RWPE2 (cell line): Measurements from ENCODE around the gene SNTB2.

ENCODE experiments used
- ATAC-seq: fragments of 200-7000 bp; cut with Tn5 transposase; 3 replicates; pipeline ENCODE4 v1.9.1; 2021; ENCODE audit warnings: low read depth
- DNase-seq: peaks from one replicate; pipeline ENCODE4 v3.0.0-alpha.2; 2020; ENCODE audit warnings: low spot score
- H3K27ac ChIP-seq: fragments of 450-650 bp; 2 replicates; pipeline ENCODE4 v1.5.1; 2017; ENCODE audit warnings: mild to moderate bottlenecking; ENCODE audit not compliant: poor library complexity, severe bottlenecking
- H3K27me3 ChIP-seq: fragments of 250-450 bp; sonication (Bioruptor Pico); 2 replicates; pipeline ENCODE4 v1.5.1; 2021; ENCODE audit warnings: mild to moderate bottlenecking, moderate library complexity; ENCODE audit not compliant: insufficient read depth, poor library complexity, severe bottlenecking
- H3K36me3 ChIP-seq: fragments of 250-450 bp; sonication (Bioruptor Pico); 2 replicates; pipeline ENCODE4 v1.5.1; 2020; ENCODE audit warnings: low read depth, mild to moderate bottlenecking, moderate library complexity
- H3K4me1 ChIP-seq: fragments of 250-450 bp; sonication (Bioruptor Pico); 2 replicates; pipeline ENCODE4 v1.5.1; 2021; ENCODE audit warnings: mild to moderate bottlenecking, moderate library complexity; ENCODE audit not compliant: insufficient read depth, poor library complexity, severe bottlenecking
- H3K4me3 ChIP-seq: fragments of 250-450 bp; sonication (Bioruptor Pico); 2 replicates; pipeline ENCODE4 v1.5.1; 2021; ENCODE audit warnings: mild to moderate bottlenecking, moderate library complexity; ENCODE audit not compliant: severe bottlenecking
- H3K9me3 ChIP-seq: fragments of 250-450 bp; sonication (Bioruptor Pico); 2 replicates; pipeline ENCODE4 v1.5.1; 2021; ENCODE audit warnings: mild to moderate bottlenecking, moderate library complexity; ENCODE audit not compliant: severe bottlenecking
- CTCF ChIP-seq: fragments of 450-650 bp; IDR thresholded peaks from one replicate; pipeline ENCODE4 v1.5.1; 2017; ENCODE audit warnings: mild to moderate bottlenecking, moderate library complexity; ENCODE audit not compliant: poor library complexity, severe bottlenecking

The SNTB2 gene

GRCh38 chr16:69349536-69349935 lies 162.6 kb downstream of the SNTB2 start:
- TF ChIP-seq CTCF, result no peak
- Histone ChIP-seq H3K27me3 (no peaks in the 10 kb centered on the region), H3K4me3 (no peak overlapping the region), H3K4me1 (no peaks in the 10 kb centered on the region), H3K27ac (no peak overlapping the region), H3K9me3 (no peaks in the 10 kb centered on the region), H3K36me3 (peaks cover under 1% of the 10 kb centered on the region; the same call in 1 of the 2 replicates)
- DNase-seq (no peak), ATAC-seq (no peak)

GRCh38 chr16:69350536-69351133 lies 163.7 kb downstream of the SNTB2 start:
- Histone ChIP-seq H3K9me3 (no peaks in the 10 kb centered on the region), H3K27me3 (no peaks in the 10 kb centered on the region), H3K36me3 (peaks cover 5% of the 10 kb centered on the region), H3K27ac (no peak overlapping the region), H3K4me1 (no peaks in the 10 kb centered on the region), H3K4me3 (no peak overlapping the region)
- ATAC-seq (no peak), DNase-seq (peak; percentile 19)
- TF ChIP-seq CTCF, result no peak

GRCh38 chr16:69351309-69352027 lies 164.5 kb downstream of the SNTB2 start, which contains the start of gene TMED6:
Gene TMED6, minus strand, starts transcription at chr16:69351786. Its CDS starts 33 bp downstream, at chr16:69351753.
- ATAC-seq (no peak), DNase-seq (peak; percentile 44)
- peaks cover 13% of the 10 kb centered on the region for H3K36me3 ChIP-seq
- no peaks in the 10 kb centered on the region for H3K9me3 ChIP-seq
- no peak within 1 kb of the TSS for H3K27ac ChIP-seq
- H3K4me1 ChIP-seq, result no peaks in the 10 kb centered on the region
- TF ChIP-seq CTCF, result no peak
- H3K27me3 ChIP-seq, result no peaks in the 10 kb centered on the region
- H3K4me3 ChIP-seq, result no peak within 1 kb of the TSS
